ENCODE measurements around the gene TNFRSF12A. TPM values are rescaled to one million over a fixed set of nuclear protein-coding genes. Genes with fewer than 3 reads are reported as not detected.

The TNFRSF12A gene
- polyA plus RNA-seq, 2 of the 4 experiments (the other 2 are of a cell fraction), result 111 to 314 TPM

- Histone ChIP-seq H3K4me1 (peaks cover 10% of the 10 kb centered on the region), H3K27ac (peak overlapping the region; percentile 94 to 99), H3K4me3 (peak overlapping the region; percentile 76), H3K9me3 (no peaks in the 10 kb centered on the region), H3K4me2 (peak overlapping the region; percentile 92)
- peak; percentile 66; the same call in 1 of the 2 replicates for TF ChIP-seq RNF2 (IDR thresholded peaks at IDR 0.05; ENCODE audit: borderline replicate concordance, low read depth)
- 0 out of 3 replicates have a peak, but pooled peaks have one; percentile 50 for TF ChIP-seq BCL3 (IDR thresholded peaks at IDR 0.05)
- peak; percentile 74 to 94 for TF ChIP-seq RAD21 (conservative IDR thresholded peaks at IDR 0.05 in 1 of 2, IDR thresholded peaks at IDR 0.05 in 1 of 2)
- TF ChIP-seq, protein P1, sequence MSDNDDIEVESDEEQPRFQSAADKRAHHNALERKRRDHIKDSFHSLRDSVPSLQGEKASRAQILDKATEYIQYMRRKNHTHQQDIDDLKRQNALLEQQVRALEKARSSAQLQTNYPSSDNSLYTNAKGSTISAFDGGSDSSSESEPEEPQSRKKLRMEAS (IDR thresholded peaks at IDR 0.05), result peak; percentile 79
- TF ChIP-seq PHF8 (IDR thresholded peaks at IDR 0.05; ENCODE audit: borderline replicate concordance, low read depth), result 0 out of 2 replicates have a peak, but pooled peaks have one; percentile 28
- TF ChIP-seq CTCF (IDR thresholded peaks at IDR 0.05), result peak; percentile 82
- TF ChIP-seq MAZ (IDR thresholded peaks at IDR 0.05; ENCODE audit: borderline replicate concordance, low read depth, low read length), result peak; percentile 93
- peak; percentile 53 for TF ChIP-seq POLR2A (IDR thresholded peaks at IDR 0.05; ENCODE audit: low read length)
- TF ChIP-seq ZFP36 (IDR thresholded peaks at IDR 0.05; ENCODE audit: borderline replicate concordance, partially characterized antibody), result no peak
- peak; percentile 80 for TF ChIP-seq SMC3 (IDR thresholded peaks at IDR 0.05)
- TF ChIP-seq NR3C1 (IDR thresholded peaks at IDR 0.05), result no peak
- DNase-seq (ENCODE audit: low read depth in 1 of 2, low spot score in 1 of 2) (peak; percentile 79 to 84), FAIRE-seq (no peak), ATAC-seq (peak; percentile 89 to 95)
- ChIA-PET CTCF (interaction anchor here (0.6 to 12.4 kb wide), 38 partner anchors 10 to 132 kb away, joined by 3 to 186 read pairs (median 6); partner anchors contain the start of genes MMP25, ZNF205, ZNF213 and ZSCAN10), POLR2A (interaction anchor here (0.6 to 2.3 kb wide), 8 partner anchors 9 to 75 kb away, joined by 3 to 15 read pairs (median 4); partner anchors contain the start of genes TNFRSF12A and ZNF213)
- 5% methylated on average over 9 of the region's 67 CpGs for WGBS (ENCODE audit: missing lambda C conversion rate)
Measured at GRCh38 chr16:3059041-3059722, 39.0 kb downstream of the TNFRSF12A start.

GRCh38 chr16:3059723-3060242 is 39.6 kb downstream of the TNFRSF12A start:
- CTCF ChIA-PET, result interaction anchor here (0.6 to 12.4 kb wide), 28 partner anchors 11 to 114 kb away, joined by 3 to 186 read pairs (median 7); partner anchors contain the start of genes ZNF205, ZNF213 and ZSCAN10
- no peaks in the 10 kb centered on the region for H3K9me3 ChIP-seq
- H3K4me1 ChIP-seq, result peaks cover 13% of the 10 kb centered on the region
- H3K4me2 ChIP-seq, result peak overlapping the region; percentile 92
- H3K4me3 ChIP-seq, result peak overlapping the region; percentile 76
- ATAC-seq, result no peak
- TF ChIP-seq, protein P1 (IDR thresholded peaks at IDR 0.05), result no peak
- TF ChIP-seq KDM5A (IDR thresholded peaks at IDR 0.05) (no peak), JUN (IDR thresholded peaks at IDR 0.05) (no peak), BHLHE40 (IDR thresholded peaks at IDR 0.05; ENCODE audit: low read depth, low read length) (no peak), ZFP36 (IDR thresholded peaks at IDR 0.05; ENCODE audit: borderline replicate concordance, partially characterized antibody) (no peak), HOXA7 (CRISPR knock-in tag; IDR thresholded peaks at IDR 0.05) (no peak), HEYL (CRISPR knock-in tag; IDR thresholded peaks at IDR 0.05) (no peak), FOSB (CRISPR knock-in tag; IDR thresholded peaks at IDR 0.05) (no peak), SMC3 (IDR thresholded peaks at IDR 0.05) (no peak), NFE2L2 (conservative IDR thresholded peaks at IDR 0.05; ENCODE audit: low read length) (no peak)
- TF ChIP-seq, protein P2, sequence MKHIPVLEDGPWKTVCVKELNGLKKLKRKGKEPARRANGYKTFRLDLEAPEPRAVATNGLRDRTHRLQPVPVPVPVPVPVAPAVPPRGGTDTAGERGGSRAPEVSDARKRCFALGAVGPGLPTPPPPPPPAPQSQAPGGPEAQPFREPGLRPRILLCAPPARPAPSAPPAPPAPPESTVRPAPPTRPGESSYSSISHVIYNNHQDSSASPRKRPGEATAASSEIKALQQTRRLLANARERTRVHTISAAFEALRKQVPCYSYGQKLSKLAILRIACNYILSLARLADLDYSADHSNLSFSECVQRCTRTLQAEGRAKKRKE (CRISPR knock-in tag; IDR thresholded peaks at IDR 0.05; ENCODE audit: low read depth), result no peak
- FAIRE-seq, result no peak
- 83% methylated on average over 7 of the region's 9 CpGs for WGBS (ENCODE audit: missing lambda C conversion rate)
- peak overlapping the region; percentile 94 to 99 for H3K27ac ChIP-seq
- POLR2A ChIA-PET, result interaction anchor here (1.5 to 2.3 kb wide), 4 partner anchors 18 to 75 kb away, joined by 3 to 15 read pairs (median 6); partner anchors contain the start of gene ZNF213
- DNase-seq (ENCODE audit: low read depth in 1 of 2, low spot score in 1 of 2), result no peak
